GM13977 (cell line): ENCODE data around the gene SLC10A3.

ENCODE experiments used
- DNase-seq: peaks from one replicate; pipeline ENCODE4 v3.0.0; 2012; ENCODE audit warnings: low spot score
- in situ Hi-C: fragments of 300-500 bp; cut with MboI; formaldehyde crosslinking; loops from one replicate; pipeline ENCODE4 v1.12.0; 2022; ENCODE audit warnings: low sequenced_read_pairs, low pct_unique_long_range_greater_than_20kb, mixed read lengths, inconsistent platforms; ENCODE audit not compliant: unreplicated experiment
- TF ChIP-seq, protein P1 (sequence below): IDR thresholded peaks from 2 replicates; pipeline ENCODE4 v1.5.1; 2012; ENCODE audit warnings: mild to moderate bottlenecking, control low read depth; ENCODE audit not compliant: insufficient read depth; ENCODE audit errors: extremely low read depth, missing control alignments

The SLC10A3 gene

DNA sequence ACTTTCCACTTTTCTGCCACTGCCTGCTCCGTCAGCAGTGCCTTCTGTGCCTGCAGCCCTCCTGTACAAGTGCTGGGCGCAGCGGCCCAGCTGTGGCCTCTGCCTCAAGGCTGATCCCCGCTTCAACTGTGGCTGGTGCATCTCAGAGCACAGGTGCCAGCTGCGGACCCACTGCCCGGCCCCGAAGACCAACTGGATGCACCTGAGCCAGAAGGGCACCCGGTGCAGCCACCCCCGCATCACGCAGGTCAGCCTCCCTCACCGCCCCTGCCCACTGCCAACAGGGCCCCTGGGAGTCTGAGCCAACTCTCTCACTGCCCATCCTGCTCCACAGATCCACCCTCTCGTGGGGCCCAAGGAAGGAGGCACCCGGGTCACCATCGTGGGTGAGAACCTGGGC is 24.8 kb downstream of the SLC10A3 start:
- TF ChIP-seq, protein P1, sequence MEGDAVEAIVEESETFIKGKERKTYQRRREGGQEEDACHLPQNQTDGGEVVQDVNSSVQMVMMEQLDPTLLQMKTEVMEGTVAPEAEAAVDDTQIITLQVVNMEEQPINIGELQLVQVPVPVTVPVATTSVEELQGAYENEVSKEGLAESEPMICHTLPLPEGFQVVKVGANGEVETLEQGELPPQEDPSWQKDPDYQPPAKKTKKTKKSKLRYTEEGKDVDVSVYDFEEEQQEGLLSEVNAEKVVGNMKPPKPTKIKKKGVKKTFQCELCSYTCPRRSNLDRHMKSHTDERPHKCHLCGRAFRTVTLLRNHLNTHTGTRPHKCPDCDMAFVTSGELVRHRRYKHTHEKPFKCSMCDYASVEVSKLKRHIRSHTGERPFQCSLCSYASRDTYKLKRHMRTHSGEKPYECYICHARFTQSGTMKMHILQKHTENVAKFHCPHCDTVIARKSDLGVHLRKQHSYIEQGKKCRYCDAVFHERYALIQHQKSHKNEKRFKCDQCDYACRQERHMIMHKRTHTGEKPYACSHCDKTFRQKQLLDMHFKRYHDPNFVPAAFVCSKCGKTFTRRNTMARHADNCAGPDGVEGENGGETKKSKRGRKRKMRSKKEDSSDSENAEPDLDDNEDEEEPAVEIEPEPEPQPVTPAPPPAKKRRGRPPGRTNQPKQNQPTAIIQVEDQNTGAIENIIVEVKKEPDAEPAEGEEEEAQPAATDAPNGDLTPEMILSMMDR, result no peak
- DNase-seq, result no peak
- in situ Hi-C loops, result no loop called here

- in situ Hi-C loops, result no loop called here
These were observed 25.5 kb downstream of the SLC10A3 start for GRCh38 chrX:154464806-154465365.

DNA sequence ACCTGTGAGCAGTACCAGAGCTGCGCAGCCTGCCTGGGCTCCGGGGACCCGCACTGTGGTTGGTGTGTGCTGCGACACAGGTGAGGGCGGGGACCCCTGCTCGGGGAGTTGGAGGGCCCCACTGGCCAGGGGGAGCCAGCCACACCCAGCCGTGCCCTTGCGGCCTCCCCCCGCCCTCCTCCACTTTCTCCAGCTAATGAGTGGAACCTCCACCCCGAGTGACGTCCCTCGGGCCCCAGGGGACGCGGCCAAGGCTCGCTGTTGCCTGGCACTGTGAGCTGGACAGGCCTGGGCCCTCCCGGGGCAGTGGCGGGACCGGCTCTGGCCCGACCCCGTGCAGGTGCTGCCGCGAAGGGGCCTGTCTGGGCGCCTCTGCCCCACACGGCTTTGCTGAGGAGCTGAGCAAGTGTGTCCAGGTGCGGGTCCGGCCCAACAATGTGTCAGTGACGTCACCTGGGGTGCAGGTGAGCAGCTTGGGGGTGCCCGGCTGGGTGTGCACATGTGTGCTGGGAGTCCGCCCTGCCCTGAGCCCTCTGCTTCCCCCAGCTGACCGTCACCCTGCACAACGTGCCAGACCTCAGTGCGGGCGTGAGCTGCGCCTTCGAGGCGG is 26.7 kb downstream of the SLC10A3 start:
- DNase-seq, result no peak
- TF ChIP-seq, protein P1, result no peak
- in situ Hi-C loops, result no loop called here

More at GRCh38 chrX:154464806-154465365, 25.5 kb downstream of the SLC10A3 start:
- no peak for DNase-seq
- TF ChIP-seq, protein P1, result no peak

DNA sequence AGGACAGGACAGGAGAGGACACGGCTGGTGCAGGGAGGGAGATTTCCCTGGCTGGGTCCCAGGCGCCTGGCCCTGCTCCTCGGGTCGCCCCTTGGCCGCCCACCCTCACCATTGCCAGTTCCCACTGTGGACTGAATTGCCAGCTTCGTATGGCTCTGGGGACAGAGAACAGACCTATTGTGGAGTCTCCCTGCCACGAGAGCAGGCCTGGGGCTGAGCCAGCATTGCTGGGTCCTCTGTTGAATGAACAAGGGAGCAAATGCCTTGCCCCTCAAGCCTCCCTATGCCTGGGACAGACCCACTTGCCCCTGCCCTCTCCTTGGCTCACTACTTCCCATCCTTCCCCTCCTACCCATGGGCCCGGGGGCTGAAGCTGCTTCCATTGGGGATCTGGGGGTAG is 28.0 kb downstream of the SLC10A3 start:
- no peak for DNase-seq
- in situ Hi-C loops, result no loop called here
- TF ChIP-seq, protein P1, result no peak

- in situ Hi-C loops, result no loop called here
- TF ChIP-seq, protein P1, result no peak
- no peak for DNase-seq
These were observed 30.1 kb downstream of the SLC10A3 start for GRCh38 chrX:154460326-154460725.

GRCh38 chrX:154459832-154460231 is 30.6 kb downstream of the SLC10A3 start:
- no peak for DNase-seq
- in situ Hi-C loops, result no loop called here
- TF ChIP-seq, protein P1, result no peak
